SHP77 (cell line): ENCODE data around the gene PRKCA.
A peak's percentile ranks its signal among the peaks of the same experiment; 100 is the strongest.

Experiments
- DNase-seq, 2 experiments: peaks; one replicate each; lab custom pipeline; 2025; lab: John Stamatoyannopoulos, UW

PRKCA gene

DNA sequence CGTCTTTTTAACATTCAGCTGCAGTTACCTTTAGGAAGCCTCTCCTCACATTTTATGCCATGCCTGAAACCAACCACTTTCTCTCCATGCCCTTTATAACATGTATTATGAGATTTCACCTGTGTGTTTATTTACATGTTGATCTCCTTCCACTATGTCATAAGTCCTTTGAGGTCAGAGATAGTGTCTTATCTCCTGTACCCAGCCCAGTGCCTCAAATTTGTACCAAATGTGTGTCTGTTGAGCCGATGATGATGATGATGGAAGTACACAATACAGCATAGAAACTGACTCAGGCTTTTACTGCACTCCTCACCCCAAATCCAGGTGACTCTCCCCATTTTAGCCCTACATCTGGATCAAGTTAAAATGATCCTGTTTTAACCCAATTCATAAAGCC, 353.0 kb downstream of the PRKCA start:
- DNase-seq: no peak

DNA sequence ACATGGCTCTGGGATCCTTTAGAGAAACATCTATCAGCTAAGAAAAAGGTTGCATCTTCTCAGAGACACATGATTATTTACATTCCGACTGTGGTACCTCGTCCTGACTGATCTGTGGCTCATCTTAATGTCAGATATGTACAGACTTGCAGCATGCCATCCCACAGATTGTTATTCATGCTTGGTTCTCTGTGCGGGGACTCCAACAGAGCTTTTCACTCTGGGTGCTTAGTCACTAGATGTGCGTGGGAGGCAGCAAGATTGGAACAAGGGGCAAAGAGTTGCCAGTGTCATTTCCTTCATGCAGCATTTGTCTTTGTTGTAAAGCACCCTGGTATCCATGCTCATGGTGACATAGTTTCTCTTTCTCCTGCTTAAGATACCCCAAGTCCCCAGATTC, 353.4 kb downstream of the PRKCA start:
- no peak for DNase-seq

DNA sequence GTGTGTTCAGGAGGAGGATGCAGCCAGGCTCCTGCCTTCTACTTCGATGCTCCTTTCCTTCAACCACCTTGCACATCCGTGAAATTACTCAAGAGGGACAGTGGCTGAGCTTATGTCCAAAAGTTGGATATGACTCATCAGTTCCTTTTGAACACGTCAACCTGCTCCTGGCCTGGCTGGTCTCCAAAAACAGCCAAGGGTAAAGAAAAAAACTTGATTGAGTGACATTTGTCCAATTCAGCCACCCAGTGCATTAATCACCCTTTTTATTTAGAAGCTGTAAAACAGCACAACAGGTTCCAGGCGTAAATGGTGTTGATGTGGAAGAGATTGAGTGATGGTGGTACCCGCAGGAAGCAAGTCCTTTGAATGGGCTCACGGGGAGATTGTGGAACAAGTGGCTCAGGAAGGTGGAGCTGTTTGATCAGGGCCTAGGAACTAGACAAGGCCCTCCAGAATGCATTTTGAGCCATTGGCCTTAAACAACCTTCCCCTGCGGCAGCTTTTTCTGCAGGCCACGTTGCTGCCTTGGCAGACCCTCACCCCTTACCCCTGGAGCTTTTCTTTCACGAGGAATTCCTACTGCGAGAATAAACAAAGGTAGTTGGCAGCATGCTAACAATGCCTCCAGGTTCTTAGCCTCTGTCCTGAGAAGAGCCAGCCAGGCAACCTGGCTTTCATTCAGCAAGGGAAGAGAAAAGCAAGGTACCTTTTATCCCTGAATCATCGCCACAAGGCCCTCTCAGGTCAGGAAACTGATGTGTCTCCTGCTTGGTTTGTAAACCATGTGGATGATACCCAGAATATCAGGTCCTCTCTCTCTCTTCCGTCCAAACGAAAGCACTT, 359.2 kb downstream of the PRKCA start:
- DNase-seq: peak in 1 of 2 experiments; percentile 8

DNA sequence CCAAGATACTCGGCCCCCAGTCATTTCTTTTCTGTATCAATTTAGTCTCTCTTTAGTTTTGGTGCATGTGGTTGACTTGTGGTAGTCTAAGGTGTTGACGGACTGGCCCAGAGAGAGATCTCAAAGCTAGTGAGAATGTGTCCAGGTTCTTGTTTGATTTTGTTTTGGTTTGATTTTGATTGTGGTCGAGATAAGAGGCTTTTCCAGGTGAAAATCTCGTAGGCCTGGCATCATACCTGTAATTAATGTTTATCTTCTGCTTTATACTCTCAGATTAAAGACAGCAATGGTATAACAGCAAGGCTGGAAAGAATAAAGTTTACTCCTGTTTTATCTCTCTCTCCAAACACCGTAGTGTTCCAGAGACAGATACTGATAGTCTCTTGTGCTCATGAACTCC, 360.1 kb downstream of the PRKCA start:
- no peak for DNase-seq

DNA sequence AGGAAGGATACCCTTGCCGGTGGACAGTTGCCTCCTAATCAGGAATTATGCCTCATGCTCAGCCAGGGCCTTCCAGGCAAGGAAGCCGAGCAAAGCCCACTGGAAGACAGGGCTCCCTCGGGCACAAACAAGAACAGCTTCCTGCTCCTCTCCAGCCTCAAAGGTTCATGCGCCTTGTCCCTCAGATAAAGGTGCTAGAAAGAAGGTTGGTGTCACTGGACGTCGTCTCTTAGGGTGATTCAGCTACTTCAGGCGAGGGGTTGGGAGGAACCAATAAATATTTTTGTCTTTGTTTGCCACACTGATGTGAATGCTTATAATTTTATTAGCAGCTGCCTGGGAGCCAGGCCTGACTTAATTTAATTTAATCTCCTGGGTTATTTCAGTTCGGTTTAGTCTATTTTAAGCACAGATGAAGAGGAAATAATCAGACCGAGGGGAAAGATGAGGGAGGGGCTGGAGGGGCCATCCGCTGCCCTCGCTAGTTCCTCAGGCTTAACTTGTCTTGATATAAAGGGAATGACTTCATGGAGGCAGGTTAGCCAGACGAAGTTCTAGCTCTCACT, 360.7 kb downstream of the PRKCA start:
- no peak for DNase-seq

DNA sequence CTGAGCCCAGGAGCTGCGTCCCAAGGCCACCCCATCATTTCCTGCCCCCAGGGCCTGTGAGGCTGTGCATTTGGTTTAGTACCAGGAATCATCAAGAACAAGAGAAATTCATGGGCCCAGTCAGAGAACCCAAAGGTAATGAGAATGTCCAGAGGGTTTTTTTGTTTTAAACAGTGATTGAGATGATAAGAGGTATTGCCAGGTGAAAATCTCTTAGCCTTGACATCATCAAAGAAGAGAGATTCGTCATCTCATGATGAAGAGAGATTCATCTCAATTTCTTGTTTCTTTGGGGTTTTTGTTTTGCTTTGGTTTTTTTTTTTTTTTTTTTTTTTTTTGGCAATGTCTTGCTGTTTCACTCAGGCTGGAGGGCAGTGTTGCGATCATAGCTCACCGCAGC, 361.9 kb downstream of the PRKCA start:
- DNase-seq: no peak

DNA sequence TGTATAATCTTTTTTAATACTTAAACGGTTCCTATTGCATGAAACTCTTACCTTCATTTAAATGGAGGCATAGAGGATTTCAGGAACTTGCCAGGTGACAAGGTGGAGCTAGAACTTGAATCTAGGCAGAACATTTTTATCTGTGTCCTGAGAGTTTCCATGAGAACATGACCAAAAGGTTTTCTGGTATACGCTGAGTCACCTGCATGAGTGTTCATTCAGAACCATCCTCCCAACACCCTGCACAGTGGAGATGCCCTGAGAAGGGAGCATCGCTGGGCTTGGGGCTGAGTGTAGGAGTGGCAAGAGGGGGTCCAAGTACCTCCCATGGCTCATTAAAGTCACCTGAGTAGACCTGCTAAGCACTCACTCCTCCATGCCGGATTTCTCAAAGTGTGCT, 362.8 kb downstream of the PRKCA start:
- DNase-seq: no peak

DNA sequence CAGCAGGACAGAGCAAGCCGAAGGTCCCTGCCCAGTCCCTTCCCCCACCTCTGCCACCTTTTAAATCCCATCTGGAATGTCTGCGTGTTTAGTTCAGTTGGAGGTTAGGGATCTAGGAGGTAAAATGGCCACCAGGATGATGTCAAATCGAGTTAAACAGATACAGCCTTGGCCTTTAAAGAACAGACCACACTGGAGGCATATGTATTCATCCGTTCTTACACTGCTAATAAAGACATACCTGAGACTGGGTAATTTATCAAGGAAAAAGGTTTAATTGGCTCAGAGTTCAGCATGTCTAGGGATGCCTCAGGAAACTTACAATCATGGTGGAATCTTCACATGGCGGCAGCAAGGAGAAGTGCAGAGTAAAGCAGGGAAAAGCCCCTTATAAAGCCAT, 364.7 kb downstream of the PRKCA start:
- DNase-seq: no peak

DNA sequence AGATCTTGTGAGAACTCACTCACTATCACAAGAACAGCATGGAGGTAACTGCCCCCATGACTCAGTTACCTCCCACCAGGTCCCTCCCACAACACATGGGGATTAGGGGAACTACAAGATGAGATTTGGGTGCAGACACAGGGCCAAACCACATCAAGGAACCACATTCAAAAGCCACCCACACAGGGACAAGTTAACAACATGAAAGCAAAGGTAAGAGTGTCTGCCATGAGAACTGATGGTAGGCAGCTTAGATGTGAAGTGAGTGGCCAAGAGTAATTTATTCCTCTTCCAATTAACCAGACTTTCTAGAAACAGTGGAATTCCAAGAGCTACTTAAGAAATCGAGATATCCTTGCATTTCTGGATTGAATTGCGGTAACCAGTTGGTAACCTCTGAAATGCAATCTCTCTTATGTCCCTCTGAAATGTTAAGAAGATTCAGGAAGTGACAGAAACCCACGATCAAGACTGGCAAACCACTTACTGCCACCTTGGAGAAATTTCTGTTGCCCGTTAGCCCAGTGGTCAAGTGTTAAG, 365.1 kb downstream of the PRKCA start:
- no peak for DNase-seq

DNA sequence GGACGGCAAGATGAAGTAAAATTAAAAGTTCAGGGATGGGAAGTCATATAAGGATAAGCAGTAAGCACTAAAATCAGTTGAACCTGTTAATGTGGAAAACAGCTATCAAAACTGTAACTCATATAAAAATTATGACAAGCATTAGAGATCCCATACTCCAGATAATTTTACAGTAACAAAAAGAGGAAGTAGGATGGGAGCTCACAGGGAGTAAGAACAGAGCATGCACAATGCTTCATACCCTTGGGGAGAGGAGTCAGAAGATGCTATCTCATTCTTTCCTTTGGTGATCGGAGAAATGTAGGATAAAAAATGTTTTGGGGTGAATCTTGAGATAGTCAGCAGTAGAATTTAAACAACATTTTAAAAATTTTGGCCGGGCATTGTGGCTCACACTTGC, 367.8 kb downstream of the PRKCA start:
- no peak for DNase-seq

DNA sequence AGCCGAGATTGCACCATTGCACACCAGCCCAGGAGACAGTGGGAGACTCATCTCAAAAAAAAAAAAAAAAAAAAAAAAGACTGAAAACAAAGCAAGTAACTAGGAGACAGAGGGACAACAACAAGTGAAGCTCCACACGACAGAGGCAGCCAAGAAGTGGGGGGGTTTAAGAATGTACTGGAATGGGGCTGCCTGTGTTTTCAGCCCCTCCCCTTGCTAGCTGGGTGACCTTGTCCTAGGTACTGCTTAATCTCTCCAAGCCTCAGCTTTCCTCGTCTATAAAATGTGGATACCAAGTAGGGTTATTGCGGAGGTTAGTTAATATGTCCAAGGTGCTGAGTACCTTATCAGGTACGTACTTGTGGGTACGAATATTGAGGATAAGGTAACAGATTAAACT, 368.7 kb downstream of the PRKCA start:
- no peak for DNase-seq

DNA sequence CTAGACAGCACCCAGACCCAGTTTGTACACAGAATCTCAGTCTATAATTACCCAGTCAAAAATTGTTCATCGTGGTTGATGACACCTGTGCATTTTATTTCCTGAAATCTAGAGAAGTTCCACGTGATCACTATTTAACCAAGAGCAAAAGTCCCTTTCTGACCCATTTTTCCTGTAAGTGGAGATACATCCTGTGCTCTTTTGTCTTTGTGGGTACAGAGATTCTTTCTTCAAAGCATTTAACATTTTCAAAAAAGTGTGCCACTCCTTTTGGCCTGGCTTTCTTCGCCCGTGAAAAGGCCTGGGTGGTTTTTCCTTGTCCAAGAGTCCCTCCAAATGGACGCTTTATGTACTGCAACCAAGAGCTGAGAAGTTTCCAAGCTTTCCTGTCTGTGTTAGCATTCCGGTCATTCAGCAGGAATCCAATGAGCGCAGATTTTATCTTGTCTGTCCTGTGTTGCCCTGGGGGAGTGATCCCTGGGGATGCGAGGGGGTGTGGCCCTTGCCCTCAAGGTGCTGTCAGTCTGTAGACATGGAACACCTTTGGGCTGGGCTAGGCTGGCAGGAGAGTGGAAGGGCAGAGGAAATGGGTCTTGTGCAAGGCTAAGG, 371.4 kb downstream of the PRKCA start:
- DNase-seq: peak; percentile 17 to 38

DNA sequence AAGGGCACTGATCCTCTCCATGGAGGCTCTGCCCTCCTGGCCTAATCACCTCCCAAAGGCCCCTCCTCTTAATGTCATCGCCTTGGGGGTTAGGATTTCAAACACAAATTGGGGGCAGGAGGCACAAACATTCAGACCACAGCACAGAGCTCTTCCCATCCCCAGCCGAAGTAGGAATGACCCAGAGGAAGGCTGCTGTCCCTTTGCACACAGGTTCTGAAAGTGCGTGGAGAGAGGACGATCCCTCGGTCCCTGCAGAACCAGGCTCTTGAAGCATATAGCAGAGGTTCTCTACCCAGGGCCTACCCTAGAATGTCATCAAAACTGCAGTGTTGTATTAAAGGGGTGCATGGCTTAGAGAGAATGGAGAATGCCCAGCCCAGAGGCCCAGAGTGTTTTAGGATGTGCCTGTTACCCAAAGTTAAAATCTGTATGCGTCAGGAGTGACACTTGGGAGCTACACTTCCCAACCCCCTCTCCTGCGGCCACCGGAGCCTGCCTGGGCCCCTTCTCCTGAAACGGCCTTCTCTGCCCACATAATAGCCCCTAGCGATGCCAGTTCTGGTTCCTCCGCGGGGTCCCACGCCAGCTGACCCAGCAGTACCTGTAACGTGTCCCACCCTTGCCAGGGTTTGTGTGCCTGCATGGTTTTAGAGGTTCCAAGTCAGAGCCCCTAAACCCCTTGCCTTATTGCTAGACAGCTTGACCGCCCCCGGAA, 373.0 kb downstream of the PRKCA start:
- DNase-seq: no peak

DNA sequence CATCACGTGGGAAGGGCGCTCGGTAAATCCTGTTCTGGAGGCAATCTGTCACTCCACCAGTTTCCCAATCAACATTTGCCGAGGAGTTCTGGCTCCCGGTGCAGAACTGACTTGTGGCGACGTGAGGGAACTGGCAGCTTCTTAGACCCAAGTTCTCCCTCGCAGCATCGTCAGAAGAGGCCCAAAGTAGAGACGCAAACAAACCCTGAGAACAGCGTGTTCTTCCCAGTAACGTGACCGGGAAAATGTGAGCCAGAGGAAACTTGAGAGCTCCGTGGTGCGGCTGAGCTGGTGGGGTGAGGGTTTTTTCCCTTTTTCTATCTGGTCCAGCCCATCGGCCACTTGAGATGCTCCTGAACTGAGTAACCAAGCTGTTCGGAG, 373.6 kb downstream of the PRKCA start:
- DNase-seq: no peak

DNA sequence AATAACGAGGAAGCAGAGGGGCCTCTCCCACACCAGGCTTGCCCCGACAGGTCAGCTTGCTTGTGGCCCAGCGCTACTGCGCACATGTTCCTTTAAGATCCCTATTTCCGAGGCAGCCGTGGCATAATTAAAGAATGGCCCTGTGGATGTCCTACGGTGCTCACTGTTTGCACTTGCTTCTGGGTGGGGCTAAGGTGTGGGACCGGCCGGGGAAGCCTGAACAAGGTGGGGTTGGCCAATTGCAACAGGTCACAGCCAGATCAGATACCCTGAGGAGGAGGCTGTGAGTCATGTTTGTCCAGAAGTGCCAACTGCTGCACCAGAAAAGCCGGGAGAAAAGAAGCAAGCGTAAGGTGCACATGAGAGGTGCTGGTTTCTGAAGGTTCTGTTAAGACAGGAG, 374.0 kb downstream of the PRKCA start:
- DNase-seq: no peak

DNA sequence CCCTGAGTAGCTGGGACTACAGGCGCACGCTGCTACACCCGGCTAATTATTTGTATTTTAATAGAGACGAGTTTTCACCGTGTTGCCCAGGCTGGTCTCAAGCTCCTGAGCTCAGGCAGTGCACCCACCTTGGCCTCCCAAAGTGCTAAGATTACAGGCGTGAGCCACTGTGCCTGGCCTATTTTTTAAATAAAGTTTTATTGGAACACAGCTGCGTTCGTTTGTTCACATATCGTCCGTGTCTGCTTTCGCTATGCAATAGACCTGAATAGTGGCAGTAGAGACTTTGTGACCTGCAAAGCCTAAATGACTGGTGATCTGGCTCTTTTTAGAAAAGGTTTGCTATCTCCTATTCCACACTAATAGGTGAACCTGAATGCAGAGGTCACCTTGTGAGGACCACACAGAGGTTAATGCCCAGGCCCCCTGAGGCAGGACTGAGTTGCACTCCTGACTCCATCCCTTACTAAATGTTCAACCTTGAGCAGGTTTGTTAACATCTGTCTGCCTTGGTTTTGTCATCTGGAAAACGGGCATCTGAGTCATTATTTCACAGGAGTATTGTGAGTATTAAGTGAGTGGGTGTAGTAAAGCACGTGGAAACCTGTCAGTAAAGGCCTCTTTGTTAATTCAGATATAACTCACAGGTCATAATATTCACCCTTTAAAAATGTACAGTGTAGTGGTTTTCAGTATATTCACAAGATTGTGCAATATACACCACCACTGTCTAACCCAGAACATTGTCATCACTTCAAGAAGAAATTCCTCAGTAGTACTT, 375.0 kb downstream of the PRKCA start:
- no peak for DNase-seq

DNA sequence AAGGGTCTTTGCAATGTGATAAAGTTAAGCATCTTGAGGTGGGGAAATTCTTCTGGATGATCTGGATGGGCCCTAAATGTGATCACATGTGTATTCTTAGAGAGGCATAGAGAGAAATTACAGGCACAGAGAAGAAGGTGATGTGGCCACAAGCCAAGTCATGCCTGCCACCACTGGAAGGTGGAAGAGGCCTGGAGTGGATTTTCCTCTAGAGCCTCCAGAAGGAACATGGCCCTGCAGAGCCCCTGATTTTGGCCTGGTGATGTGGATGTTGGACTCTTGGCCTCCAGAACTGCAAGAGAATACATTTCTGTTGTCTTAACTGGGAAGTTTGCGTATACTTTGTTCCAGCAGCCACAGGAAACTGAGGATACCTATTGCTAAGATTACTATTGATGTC, 375.6 kb downstream of the PRKCA start:
- DNase-seq: no peak

DNA sequence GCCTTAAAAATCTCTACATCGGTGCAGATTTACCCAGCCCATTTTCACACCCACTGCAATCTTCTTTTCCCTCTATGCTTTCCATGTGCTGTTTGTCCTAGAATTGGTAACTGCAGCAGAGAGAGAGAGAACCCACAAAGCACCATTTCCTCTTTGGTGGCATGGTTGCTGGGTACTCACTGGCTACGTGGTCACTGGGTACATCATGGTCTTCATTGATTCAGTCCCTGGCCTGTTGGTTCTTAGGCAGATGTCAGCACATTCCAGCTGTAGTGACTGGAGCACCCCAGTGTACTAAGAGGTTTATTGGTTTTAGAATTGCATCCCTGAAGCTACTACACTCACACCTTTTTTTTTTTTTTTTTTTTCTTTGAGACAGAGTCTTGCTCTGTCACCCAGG, 376.4 kb downstream of the PRKCA start:
- DNase-seq: no peak

DNA sequence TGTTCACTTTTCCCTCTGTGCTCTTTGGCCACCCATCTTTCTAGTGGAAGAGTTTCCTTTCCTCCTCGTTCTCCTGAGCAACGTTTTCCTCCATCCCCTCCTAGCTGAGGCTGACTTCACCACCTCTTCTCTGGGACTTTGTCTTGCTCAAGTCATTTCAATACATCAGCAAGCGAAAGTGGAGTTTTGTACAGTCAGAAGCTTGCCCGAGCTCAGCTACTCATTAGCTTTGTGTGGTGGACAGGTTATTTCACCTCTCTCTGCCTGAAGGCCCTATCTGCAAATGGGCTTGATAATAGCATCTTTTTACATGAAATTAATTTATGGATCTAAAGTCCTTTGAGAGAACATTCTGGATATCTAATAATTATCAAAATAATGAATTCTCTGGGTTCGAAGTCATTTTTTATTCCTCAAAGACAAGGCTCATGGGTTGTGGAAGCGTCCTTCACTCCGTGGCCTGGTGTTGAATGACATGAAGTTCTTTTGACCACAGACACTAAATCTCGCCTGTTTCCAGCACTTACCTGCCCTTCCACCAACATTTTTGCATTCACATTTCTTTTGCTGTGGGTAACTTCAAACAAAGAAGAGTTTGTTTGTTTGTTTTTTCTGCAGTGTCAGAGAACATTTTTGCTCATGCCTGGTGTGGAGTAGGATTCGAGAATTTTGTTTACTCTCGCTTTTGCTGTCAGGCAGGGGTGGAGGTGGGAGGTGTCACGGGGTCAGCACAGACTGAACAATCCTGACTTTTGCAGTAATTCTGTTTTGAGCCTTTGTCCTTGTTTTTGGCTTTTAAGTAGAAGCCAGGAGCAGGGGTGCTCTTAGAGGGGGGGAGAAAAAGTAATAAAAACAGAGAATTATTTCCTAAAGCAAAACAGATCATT, 377.5 kb downstream of the PRKCA start:
- DNase-seq: no peak

DNA sequence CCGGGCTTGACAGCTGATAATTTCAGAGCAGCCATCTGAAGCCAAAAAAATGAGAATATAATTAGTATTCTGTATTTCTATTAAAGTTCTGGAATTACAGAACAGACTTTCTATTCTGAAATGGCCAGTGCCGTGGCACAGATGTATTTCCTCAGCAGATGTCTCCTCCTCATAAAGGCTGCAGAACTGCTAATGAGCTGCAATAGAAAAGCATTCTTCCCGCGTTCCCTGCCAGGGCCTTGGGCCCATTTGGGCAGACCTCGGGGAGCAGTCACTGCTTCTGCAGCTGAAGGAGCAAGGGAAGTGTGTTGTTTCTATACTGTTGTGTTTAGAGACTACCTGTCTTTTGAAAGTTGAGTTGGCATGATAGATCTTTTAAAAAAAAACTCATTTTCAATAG, 379.9 kb downstream of the PRKCA start:
- DNase-seq: no peak

DNA sequence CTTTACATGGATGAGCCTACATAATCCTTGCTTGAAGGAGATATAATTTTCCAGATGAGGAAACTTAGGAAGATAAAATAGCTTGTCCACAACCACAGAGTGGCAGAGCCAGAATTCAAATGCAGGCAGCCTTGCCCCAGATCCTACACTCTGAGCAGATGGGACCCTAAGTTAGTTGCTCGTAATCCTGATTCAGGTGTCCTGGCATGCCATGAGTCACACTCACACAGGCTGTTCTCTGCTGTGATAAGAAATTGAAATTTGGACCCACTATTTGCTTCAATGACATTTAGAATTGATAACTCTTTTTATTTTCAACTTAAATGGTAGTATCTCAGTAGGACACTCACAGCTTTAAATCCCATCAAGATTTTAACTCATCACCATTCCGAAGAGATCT, 381.8 kb downstream of the PRKCA start:
- no peak for DNase-seq
